Measurements from ENCODE around the gene PTMA. TPM values are rescaled to one million over a fixed set of nuclear protein-coding genes. Genes with fewer than 3 reads are reported as not detected.

Gene PTMA
- total RNA-seq, 3 donors from 2014 or later, result 678 to 1,077 (median 956) TPM

GRCh38 chr2:231680992-231681852 lies 27.1 kb upstream of the PTMA start:
- H3K9me3 ChIP-seq, result no peaks in the 10 kb centered on the region
- H3K36me3 ChIP-seq, result no peaks in the 10 kb centered on the region
- TF ChIP-seq POLR2AphosphoS5 (IDR thresholded peaks at IDR 0.05) (peak in 2 of 3 donors; percentile 22 to 26), POLR2A (IDR thresholded peaks at IDR 0.05) (no peak), CTCF (IDR thresholded peaks at IDR 0.05) (no peak)
- H3K27me3 ChIP-seq, result no peaks in the 10 kb centered on the region
- peak overlapping the region; percentile 86 to 90 for H3K27ac ChIP-seq
- H3K4me1 ChIP-seq, result no peaks in the 10 kb centered on the region
- DNase-seq (ENCODE audit: low spot score in 2 of 2), result peak in 1 of 2 donors; percentile 67
- intact Hi-C loops (cut with DNase I; ENCODE audit: low total_unique reads), result loop anchor here (2.0 kb wide), 1 partner anchor 34 kb away; no protein-coding TSS in a partner anchor
- H3K4me3 ChIP-seq, result peak overlapping the region; percentile 47 to 66 (median 58)

- H3K27ac ChIP-seq, result no peak overlapping the region
- TF ChIP-seq POLR2A (IDR thresholded peaks at IDR 0.05) (no peak), CTCF (IDR thresholded peaks at IDR 0.05) (no peak), POLR2AphosphoS5 (IDR thresholded peaks at IDR 0.05) (no peak)
- no peak for DNase-seq (ENCODE audit: low spot score in 2 of 2)
- H3K36me3 ChIP-seq, result no peaks in the 10 kb centered on the region
- no peaks in the 10 kb centered on the region for H3K9me3 ChIP-seq
- intact Hi-C loops (cut with DNase I; ENCODE audit: low total_unique reads), result no loop called here
- no peaks in the 10 kb centered on the region for H3K4me1 ChIP-seq
- no peak overlapping the region for H3K4me3 ChIP-seq
- no peaks in the 10 kb centered on the region for H3K27me3 ChIP-seq
Measured at GRCh38 chr2:231682603-231683291, 25.6 kb upstream of the PTMA start.

- Histone ChIP-seq H3K36me3 (no peaks in the 10 kb centered on the region), H3K27ac (no peak overlapping the region), H3K4me1 (no peaks in the 10 kb centered on the region), H3K27me3 (no peaks in the 10 kb centered on the region), H3K9me3 (no peaks in the 10 kb centered on the region), H3K4me3 (no peak overlapping the region)
- TF ChIP-seq CTCF (IDR thresholded peaks at IDR 0.05) (no peak), POLR2A (IDR thresholded peaks at IDR 0.05) (no peak), POLR2AphosphoS5 (IDR thresholded peaks at IDR 0.05) (no peak)
- intact Hi-C loops (cut with DNase I; ENCODE audit: low total_unique reads), result no loop called here
- no peak for DNase-seq (ENCODE audit: low spot score in 2 of 2)
Measured at GRCh38 chr2:231683292-231684235, 24.8 kb upstream of the PTMA start.

GRCh38 chr2:231684314-231685223 lies 23.8 kb upstream of the PTMA start:
- Histone ChIP-seq H3K27me3 (no peaks in the 10 kb centered on the region), H3K4me3 (no peak overlapping the region), H3K27ac (no peak overlapping the region), H3K36me3 (no peaks in the 10 kb centered on the region), H3K9me3 (no peaks in the 10 kb centered on the region), H3K4me1 (no peaks in the 10 kb centered on the region)
- DNase-seq (ENCODE audit: low spot score in 2 of 2), result no peak
- intact Hi-C loops (cut with DNase I; ENCODE audit: low total_unique reads), result no loop called here
- no peak for TF ChIP-seq CTCF (IDR thresholded peaks at IDR 0.05)
